Panc1 (cell line): ENCODE measurements around the gene TIMM17A.

Source experiments
- POLR2AphosphoS5 ChIP-seq: IDR thresholded peaks from 2 replicates; pipeline ENCODE4 v1.6.1; 2012; ENCODE audit warnings: mild to moderate bottlenecking, low read depth, low read length, moderate library complexity
- TCF7L2 ChIP-seq: IDR thresholded peaks from 2 replicates; pipeline ENCODE4 v1.6.1; 2011; ENCODE audit warnings: mild to moderate bottlenecking, low read depth, low read length, inconsistent platforms
- TF ChIP-seq, protein P1 (sequence below): fragments of 450-650 bp; IDR thresholded peaks from 2 replicates; pipeline ENCODE4 v1.5.1; 2017; ENCODE audit warnings: mild to moderate bottlenecking
- TF ChIP-seq, protein P2 (sequence below), 2 experiments: IDR thresholded peaks; 2 replicates each; pipeline ENCODE4 v1.6.1; 2011 to 2012; ENCODE audit warnings: low read depth in 2 of 2, control low read depth in 1 of 2, low read length in 1 of 2, mild to moderate bottlenecking in 1 of 2, moderate library complexity in 1 of 2; ENCODE audit not compliant: insufficient read depth in 1 of 2

DNA sequence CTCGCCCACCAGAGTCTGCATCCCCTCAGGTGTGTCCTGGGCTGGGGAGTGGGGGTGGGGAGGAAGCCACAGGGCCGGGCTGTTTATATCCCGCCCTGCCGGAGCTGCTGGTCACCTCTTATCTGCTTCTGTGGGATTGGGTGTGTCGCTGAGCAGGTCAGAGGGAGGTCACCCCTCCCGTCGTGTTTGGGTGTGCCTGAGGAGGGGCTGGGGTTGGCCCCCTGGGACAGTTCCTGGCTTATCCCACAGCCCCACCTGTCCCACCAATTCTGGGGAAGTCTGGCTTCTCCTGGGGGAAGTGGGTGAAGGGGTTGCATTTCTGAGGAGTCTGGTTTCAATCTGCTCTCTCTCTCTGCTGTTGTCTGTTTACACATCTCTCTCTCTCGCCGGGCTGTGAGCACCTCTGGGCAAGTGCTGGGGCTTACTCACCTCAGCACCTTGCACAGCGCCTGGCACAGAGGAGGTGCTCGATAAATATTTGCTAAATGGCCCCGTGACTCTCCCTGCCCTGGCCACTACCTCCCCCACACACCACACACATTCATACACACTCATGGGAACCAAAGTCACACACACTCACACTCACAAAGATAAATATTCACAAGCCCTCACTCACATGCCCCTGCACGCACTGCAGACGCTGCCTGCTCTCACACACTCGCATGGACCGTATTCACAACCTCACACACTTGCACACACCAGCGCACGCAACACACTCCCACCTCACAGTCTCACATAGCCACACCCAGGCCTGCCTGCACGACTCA, 63.3 kb downstream of the TIMM17A start:
- no peak for TF ChIP-seq TCF7L2
- TF ChIP-seq, protein P1, sequence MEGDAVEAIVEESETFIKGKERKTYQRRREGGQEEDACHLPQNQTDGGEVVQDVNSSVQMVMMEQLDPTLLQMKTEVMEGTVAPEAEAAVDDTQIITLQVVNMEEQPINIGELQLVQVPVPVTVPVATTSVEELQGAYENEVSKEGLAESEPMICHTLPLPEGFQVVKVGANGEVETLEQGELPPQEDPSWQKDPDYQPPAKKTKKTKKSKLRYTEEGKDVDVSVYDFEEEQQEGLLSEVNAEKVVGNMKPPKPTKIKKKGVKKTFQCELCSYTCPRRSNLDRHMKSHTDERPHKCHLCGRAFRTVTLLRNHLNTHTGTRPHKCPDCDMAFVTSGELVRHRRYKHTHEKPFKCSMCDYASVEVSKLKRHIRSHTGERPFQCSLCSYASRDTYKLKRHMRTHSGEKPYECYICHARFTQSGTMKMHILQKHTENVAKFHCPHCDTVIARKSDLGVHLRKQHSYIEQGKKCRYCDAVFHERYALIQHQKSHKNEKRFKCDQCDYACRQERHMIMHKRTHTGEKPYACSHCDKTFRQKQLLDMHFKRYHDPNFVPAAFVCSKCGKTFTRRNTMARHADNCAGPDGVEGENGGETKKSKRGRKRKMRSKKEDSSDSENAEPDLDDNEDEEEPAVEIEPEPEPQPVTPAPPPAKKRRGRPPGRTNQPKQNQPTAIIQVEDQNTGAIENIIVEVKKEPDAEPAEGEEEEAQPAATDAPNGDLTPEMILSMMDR: no peak
- TF ChIP-seq POLR2AphosphoS5: peak; percentile 65; the same call in 1 of the 2 replicates
- TF ChIP-seq, protein P2, sequence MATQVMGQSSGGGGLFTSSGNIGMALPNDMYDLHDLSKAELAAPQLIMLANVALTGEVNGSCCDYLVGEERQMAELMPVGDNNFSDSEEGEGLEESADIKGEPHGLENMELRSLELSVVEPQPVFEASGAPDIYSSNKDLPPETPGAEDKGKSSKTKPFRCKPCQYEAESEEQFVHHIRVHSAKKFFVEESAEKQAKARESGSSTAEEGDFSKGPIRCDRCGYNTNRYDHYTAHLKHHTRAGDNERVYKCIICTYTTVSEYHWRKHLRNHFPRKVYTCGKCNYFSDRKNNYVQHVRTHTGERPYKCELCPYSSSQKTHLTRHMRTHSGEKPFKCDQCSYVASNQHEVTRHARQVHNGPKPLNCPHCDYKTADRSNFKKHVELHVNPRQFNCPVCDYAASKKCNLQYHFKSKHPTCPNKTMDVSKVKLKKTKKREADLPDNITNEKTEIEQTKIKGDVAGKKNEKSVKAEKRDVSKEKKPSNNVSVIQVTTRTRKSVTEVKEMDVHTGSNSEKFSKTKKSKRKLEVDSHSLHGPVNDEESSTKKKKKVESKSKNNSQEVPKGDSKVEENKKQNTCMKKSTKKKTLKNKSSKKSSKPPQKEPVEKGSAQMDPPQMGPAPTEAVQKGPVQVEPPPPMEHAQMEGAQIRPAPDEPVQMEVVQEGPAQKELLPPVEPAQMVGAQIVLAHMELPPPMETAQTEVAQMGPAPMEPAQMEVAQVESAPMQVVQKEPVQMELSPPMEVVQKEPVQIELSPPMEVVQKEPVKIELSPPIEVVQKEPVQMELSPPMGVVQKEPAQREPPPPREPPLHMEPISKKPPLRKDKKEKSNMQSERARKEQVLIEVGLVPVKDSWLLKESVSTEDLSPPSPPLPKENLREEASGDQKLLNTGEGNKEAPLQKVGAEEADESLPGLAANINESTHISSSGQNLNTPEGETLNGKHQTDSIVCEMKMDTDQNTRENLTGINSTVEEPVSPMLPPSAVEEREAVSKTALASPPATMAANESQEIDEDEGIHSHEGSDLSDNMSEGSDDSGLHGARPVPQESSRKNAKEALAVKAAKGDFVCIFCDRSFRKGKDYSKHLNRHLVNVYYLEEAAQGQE (IDR thresholded peaks at IDR 0.05; ENCODE audit: insufficient read depth in 1 of 2, low read depth in 2 of 2, low read length in 1 of 2): no peak
